ENCODE data around the gene GNPTG. TPM values are rescaled to one million over a fixed set of nuclear protein-coding genes. Genes with fewer than 3 reads are reported as not detected.
A peak's percentile ranks its signal among the peaks of the same experiment; 100 is the strongest.

GNPTG gene
- total and polyA plus RNA-seq, 9 of the 15 experiments (the other 6 are each of a cell fraction or from before 2014, with no cell fraction given): 0.69 to 33.3 (median 13.6) TPM

DNA sequence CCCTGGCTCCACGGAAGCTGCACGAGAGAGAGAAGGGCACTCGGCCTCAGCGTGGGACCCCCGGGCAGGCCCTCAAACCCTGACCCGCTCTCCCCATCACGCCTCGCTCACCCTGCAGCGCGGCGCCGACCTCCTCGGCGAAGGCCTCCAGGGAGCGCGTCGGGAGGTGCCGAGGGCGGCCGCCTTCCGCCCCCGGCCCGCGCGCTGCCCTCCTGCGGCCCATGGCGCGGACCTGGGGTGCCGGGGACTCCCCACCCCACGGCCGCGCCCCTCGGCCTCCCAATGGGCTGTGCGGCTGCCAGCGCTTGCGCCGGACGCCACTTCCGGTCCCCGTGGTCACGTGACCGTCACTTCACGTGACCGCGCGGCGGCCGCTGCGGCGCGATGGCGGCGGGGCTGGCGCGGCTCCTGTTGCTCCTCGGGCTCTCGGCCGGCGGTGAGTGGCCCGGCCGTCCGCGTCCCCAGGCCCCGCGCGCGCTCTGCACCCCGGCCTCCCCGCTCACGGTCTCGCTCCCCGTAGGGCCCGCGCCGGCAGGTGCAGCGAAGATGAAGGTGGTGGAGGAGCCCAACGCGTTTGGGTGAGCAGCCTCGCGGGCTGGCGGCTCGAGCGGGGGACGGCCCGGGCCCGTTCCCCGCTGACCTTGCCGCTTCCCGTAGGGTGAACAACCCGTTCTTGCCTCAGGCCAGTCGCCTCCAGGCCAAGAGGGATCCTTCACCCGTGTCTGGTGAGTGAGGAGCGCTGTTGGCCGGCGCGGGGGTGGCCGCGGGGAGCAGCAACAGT lies at the start of gene GNPTG, which contains the start of gene TSR3 (continued):
- TF ChIP-seq PTTG1 (tag; IDR thresholded peaks at IDR 0.05; ENCODE audit: low read depth) (no peak), SFPQ (IDR thresholded peaks at IDR 0.05; ENCODE audit: low read depth, low read length) (no peak), ZEB2 (IDR thresholded peaks at IDR 0.05) (no peak), MNT (conservative IDR thresholded peaks at IDR 0.05) (peak in 1 of 2 experiments; percentile 76; a peak in 3 of 4 replicates), RBM14 (IDR thresholded peaks at IDR 0.05; ENCODE audit: borderline replicate concordance, insufficient read depth, low read depth, low read length) (no peak), ELF4 (CRISPR knock-in tag; IDR thresholded peaks at IDR 0.05) (no peak), STAT5B (CRISPR knock-in tag; IDR thresholded peaks at IDR 0.05) (no peak)
- TF ChIP-seq, protein P1, sequence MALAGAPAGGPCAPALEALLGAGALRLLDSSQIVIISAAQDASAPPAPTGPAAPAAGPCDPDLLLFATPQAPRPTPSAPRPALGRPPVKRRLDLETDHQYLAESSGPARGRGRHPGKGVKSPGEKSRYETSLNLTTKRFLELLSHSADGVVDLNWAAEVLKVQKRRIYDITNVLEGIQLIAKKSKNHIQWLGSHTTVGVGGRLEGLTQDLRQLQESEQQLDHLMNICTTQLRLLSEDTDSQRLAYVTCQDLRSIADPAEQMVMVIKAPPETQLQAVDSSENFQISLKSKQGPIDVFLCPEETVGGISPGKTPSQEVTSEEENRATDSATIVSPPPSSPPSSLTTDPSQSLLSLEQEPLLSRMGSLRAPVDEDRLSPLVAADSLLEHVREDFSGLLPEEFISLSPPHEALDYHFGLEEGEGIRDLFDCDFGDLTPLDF (CRISPR knock-in tag; IDR thresholded peaks at IDR 0.05): no peak
- TF ChIP-seq, protein P2, sequence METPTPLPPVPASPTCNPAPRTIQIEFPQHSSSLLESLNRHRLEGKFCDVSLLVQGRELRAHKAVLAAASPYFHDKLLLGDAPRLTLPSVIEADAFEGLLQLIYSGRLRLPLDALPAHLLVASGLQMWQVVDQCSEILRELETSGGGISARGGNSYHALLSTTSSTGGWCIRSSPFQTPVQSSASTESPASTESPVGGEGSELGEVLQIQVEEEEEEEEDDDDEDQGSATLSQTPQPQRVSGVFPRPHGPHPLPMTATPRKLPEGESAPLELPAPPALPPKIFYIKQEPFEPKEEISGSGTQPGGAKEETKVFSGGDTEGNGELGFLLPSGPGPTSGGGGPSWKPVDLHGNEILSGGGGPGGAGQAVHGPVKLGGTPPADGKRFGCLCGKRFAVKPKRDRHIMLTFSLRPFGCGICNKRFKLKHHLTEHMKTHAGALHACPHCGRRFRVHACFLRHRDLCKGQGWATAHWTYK (CRISPR knock-in tag; IDR thresholded peaks at IDR 0.05): peak; percentile 87; the same call in 1 of the 2 replicates
- TF ChIP-seq, protein P3, sequence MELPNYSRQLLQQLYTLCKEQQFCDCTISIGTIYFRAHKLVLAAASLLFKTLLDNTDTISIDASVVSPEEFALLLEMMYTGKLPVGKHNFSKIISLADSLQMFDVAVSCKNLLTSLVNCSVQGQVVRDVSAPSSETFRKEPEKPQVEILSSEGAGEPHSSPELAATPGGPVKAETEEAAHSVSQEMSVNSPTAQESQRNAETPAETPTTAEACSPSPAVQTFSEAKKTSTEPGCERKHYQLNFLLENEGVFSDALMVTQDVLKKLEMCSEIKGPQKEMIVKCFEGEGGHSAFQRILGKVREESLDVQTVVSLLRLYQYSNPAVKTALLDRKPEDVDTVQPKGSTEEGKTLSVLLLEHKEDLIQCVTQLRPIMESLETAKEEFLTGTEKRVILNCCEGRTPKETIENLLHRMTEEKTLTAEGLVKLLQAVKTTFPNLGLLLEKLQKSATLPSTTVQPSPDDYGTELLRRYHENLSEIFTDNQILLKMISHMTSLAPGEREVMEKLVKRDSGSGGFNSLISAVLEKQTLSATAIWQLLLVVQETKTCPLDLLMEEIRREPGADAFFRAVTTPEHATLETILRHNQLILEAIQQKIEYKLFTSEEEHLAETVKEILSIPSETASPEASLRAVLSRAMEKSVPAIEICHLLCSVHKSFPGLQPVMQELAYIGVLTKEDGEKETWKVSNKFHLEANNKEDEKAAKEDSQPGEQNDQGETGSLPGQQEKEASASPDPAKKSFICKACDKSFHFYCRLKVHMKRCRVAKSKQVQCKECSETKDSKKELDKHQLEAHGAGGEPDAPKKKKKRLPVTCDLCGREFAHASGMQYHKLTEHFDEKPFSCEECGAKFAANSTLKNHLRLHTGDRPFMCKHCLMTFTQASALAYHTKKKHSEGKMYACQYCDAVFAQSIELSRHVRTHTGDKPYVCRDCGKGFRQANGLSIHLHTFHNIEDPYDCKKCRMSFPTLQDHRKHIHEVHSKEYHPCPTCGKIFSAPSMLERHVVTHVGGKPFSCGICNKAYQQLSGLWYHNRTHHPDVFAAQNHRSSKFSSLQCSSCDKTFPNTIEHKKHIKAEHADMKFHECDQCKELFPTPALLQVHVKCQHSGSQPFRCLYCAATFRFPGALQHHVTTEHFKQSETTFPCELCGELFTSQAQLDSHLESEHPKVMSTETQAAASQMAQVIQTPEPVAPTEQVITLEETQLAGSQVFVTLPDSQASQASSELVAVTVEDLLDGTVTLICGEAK (IDR thresholded peaks at IDR 0.05): peak; percentile 70
- TF ChIP-seq, protein P3 (CRISPR knock-in tag; IDR thresholded peaks at IDR 0.05): no peak
